H9 (cell line): Measurements from ENCODE around the gene MRPL40. TPM values are rescaled to one million over a fixed set of nuclear protein-coding genes. Genes with fewer than 3 reads are reported as not detected.

Source experiments
- DNase-seq: peaks from one replicate; pipeline ENCODE4 v3.0.0-alpha.2; 2017
- H2AFZ ChIP-seq: one replicate; pipeline ENCODE4 v1.6.1; 2013; ENCODE audit warnings: mild to moderate bottlenecking, low read length, control low read depth, moderate library complexity
- H2AK5ac ChIP-seq: 2 replicates; pipeline ENCODE4 v1.6.1; 2013; ENCODE audit warnings: low read length, control low read depth, mixed read lengths; ENCODE audit not compliant: insufficient read length
- H2BK120ac ChIP-seq: one replicate; pipeline ENCODE4 v1.6.1; 2013; ENCODE audit warnings: low read depth, mild to moderate bottlenecking, low read length, control low read depth, inconsistent platforms; ENCODE audit not compliant: poor library complexity, severe bottlenecking
- H2BK12ac ChIP-seq: 2 replicates; pipeline ENCODE4 v1.6.1; 2013; ENCODE audit warnings: low read length, control low read depth, mixed read lengths, low read depth; ENCODE audit not compliant: insufficient read length
- H2BK15ac ChIP-seq: 2 replicates; pipeline ENCODE4 v1.6.1; 2013; ENCODE audit warnings: low read depth, low read length, control low read depth
- H2BK20ac ChIP-seq: one replicate; pipeline ENCODE4 v1.6.1; 2013; ENCODE audit warnings: low read depth, mild to moderate bottlenecking, low read length, control low read depth, inconsistent platforms; ENCODE audit not compliant: poor library complexity, severe bottlenecking
- H2BK5ac ChIP-seq: 2 replicates; pipeline ENCODE4 v1.6.1; 2013; ENCODE audit warnings: low read length, control low read depth, mixed read lengths; ENCODE audit not compliant: insufficient read length
- H3K14ac ChIP-seq: 2 replicates; pipeline ENCODE4 v1.6.1; 2013; ENCODE audit warnings: low read length, control low read depth; ENCODE audit not compliant: insufficient read depth
- H3K18ac ChIP-seq: 2 replicates; pipeline ENCODE4 v1.6.1; 2013; ENCODE audit warnings: low read depth, mild to moderate bottlenecking, mixed read lengths, low read length, control low read depth; ENCODE audit not compliant: insufficient read length
- H3K23ac ChIP-seq: 2 replicates; pipeline ENCODE4 v1.6.1; 2013; ENCODE audit warnings: low read length, control low read depth, mixed read lengths, low read depth; ENCODE audit not compliant: insufficient read length
- H3K23me2 ChIP-seq: 2 replicates; pipeline ENCODE4 v1.6.1; 2013; ENCODE audit warnings: low read depth, mild to moderate bottlenecking, mixed read lengths, low read length, control low read depth; ENCODE audit not compliant: insufficient read length, poor library complexity, severe bottlenecking
- H3K27ac ChIP-seq: 2 replicates; pipeline ENCODE4 v1.5.1; 2013; ENCODE audit warnings: low read length, control low read depth, mixed read lengths, low read depth; ENCODE audit not compliant: insufficient read length
- H3K27me3 ChIP-seq: 2 replicates; pipeline ENCODE4 v1.6.1; 2013; ENCODE audit warnings: low read length, control low read depth, inconsistent platforms; ENCODE audit not compliant: insufficient read depth
- H3K4ac ChIP-seq: 2 replicates; pipeline ENCODE4 v1.6.1; 2013; ENCODE audit warnings: low read depth, mild to moderate bottlenecking, control low read depth, inconsistent platforms, low read length, moderate library complexity
- H3K4me1 ChIP-seq: 2 replicates; pipeline ENCODE4 v1.6.1; 2013; ENCODE audit warnings: low read length, control low read depth, inconsistent platforms; ENCODE audit not compliant: insufficient read depth
- H3K4me2 ChIP-seq: 2 replicates; pipeline ENCODE4 v1.6.1; 2013; ENCODE audit warnings: low read length, control low read depth, mixed read lengths; ENCODE audit not compliant: insufficient read length, insufficient read depth
- H3K56ac ChIP-seq: 2 replicates; pipeline ENCODE4 v1.6.1; 2013; ENCODE audit warnings: low read depth, mild to moderate bottlenecking, mixed read lengths, low read length, control low read depth; ENCODE audit not compliant: insufficient read length
- H3K79me1 ChIP-seq: 2 replicates; pipeline ENCODE4 v1.6.1; 2013; ENCODE audit warnings: low read depth, mild to moderate bottlenecking, moderate library complexity, low read length, control low read depth, inconsistent platforms; ENCODE audit not compliant: insufficient read depth, poor library complexity, severe bottlenecking
- H3K79me2 ChIP-seq: 2 replicates; pipeline ENCODE4 v1.6.1; 2013; ENCODE audit warnings: low read length, control low read depth, inconsistent platforms; ENCODE audit not compliant: insufficient read depth
- H3K9ac ChIP-seq: 2 replicates; pipeline ENCODE4 v1.6.1; 2013; ENCODE audit warnings: low read length, control low read depth, mixed read lengths; ENCODE audit not compliant: insufficient read length; ENCODE audit errors: extremely low read depth
- H3K9me3 ChIP-seq: one replicate; pipeline ENCODE4 v1.6.1; 2013; ENCODE audit warnings: low read depth, low read length, inconsistent platforms; ENCODE audit not compliant: control insufficient read depth
- H3T11ph ChIP-seq: one replicate; pipeline ENCODE4 v1.6.1; 2013; ENCODE audit warnings: mild to moderate bottlenecking, low read length, control low read depth, inconsistent platforms
- H4K20me1 ChIP-seq: one replicate; pipeline ENCODE4 v1.6.1; 2013; ENCODE audit not compliant: control insufficient read depth, insufficient read length, insufficient read depth
- H4K5ac ChIP-seq: 2 replicates; pipeline ENCODE4 v1.6.1; 2013; ENCODE audit warnings: low read depth, mild to moderate bottlenecking, mixed read lengths, low read length, control low read depth; ENCODE audit not compliant: insufficient read length
- H4K8ac ChIP-seq: replicated peaks from 2 replicates; pipeline ENCODE4 v1.6.1; 2013; ENCODE audit warnings: low read length, control low read depth, mixed read lengths, low read depth; ENCODE audit not compliant: insufficient read length
- H4K91ac ChIP-seq: 2 replicates; pipeline ENCODE4 v1.6.1; 2013; ENCODE audit warnings: low read depth, mild to moderate bottlenecking, moderate library complexity, mixed read lengths, low read length, control low read depth; ENCODE audit not compliant: insufficient read length
- H3K27ac Mint-ChIP-seq, 3 experiments: 2 replicates in 2 of 3; 3 replicates in 1 of 3; pipeline ENCODE4 v1.8.0; 2020 to 2021; ENCODE audit warnings: mixed read lengths in 3 of 3, mild to moderate bottlenecking in 1 of 3, moderate library complexity in 1 of 3
- H3K27me3 Mint-ChIP-seq: 2 replicates; pipeline ENCODE4 v1.8.0; 2021; ENCODE audit warnings: low read depth, mild to moderate bottlenecking, moderate library complexity, mixed read lengths
- H3K36me3 Mint-ChIP-seq, 3 experiments: 2 replicates in 2 of 3; 3 replicates in 1 of 3; pipeline ENCODE4 v1.8.0; 2020 to 2021; ENCODE audit warnings: low read depth in 3 of 3, mixed read lengths in 3 of 3; ENCODE audit not compliant: insufficient read depth in 1 of 3
- H3K4me1 Mint-ChIP-seq, 2 experiments: 2 replicates each; pipeline ENCODE4 v1.8.0; 2020; ENCODE audit warnings: mixed read lengths in 2 of 2
- H3K4me3 Mint-ChIP-seq, 2 experiments: 2 replicates in 1 of 2; 3 replicates in 1 of 2; pipeline ENCODE4 v1.8.0; 2020 to 2021; ENCODE audit warnings: mild to moderate bottlenecking in 2 of 2, mixed read lengths in 2 of 2, moderate library complexity in 1 of 2
- H3K9me3 Mint-ChIP-seq, 2 experiments: 2 replicates in 1 of 2; 3 replicates in 1 of 2; pipeline ENCODE4 v1.8.0; 2020; ENCODE audit warnings: mild to moderate bottlenecking in 2 of 2, mixed read lengths in 2 of 2, moderate library complexity in 1 of 2
- CTCF ChIP-seq: fragments of 200-600 bp; sonication (generic); conservative IDR thresholded peaks from 3 replicates; pipeline ENCODE4 v1.8.0; 2021; ENCODE audit warnings: antibody characterized with exemption, mild to moderate bottlenecking
- WGBS: extraction: QIAGEN DNeasy Blood & Tissue Kit; methylation state at CpG from one replicate; pipeline ENCODE4 v1.1.7; 2013; ENCODE audit warnings: missing lambda C conversion rate, low lambda C conversion rate, mixed read lengths; ENCODE audit not compliant: insufficient read length; ENCODE audit errors: extremely low coverage; 5-methylcytosine and 5-hydroxymethylcytosine counted together
- total RNA-seq: library from RNA; stranded (reverse); gene quantifications from 2 replicates; pipeline ENCODE4 v1.2.1, GENCODE V29; 2021

Gene MRPL40
- total RNA-seq, 1 experiment from 2014 or later, result 15.2 TPM

GRCh38 chr22:19407649-19408606 lies 24.4 kb upstream of the MRPL40 start:
- Histone ChIP-seq H2BK120ac (no peak overlapping the region), H3K27me3 (no peaks in the 10 kb centered on the region), H3K9me3 (no peaks in the 10 kb centered on the region), H4K91ac (no peak overlapping the region), H3K27ac (no peak overlapping the region), H2AK5ac (no peak overlapping the region), H2BK12ac (no peak overlapping the region), H3K4ac (no peak overlapping the region), H3K4me1 (no peaks in the 10 kb centered on the region), H3K79me2 (peaks cover 4% of the 10 kb centered on the region; the same call in 1 of the 2 replicates), H3K14ac (no peak overlapping the region), H3T11ph (no peak overlapping the region), H3K18ac (no peak overlapping the region), H3K9ac (no peak overlapping the region), H4K5ac (no peak overlapping the region), H2BK15ac (no peak overlapping the region), H3K79me1 (peaks cover 2% of the 10 kb centered on the region), H4K20me1 (no peaks in the 10 kb centered on the region), H3K23me2 (no peaks in the 10 kb centered on the region), H3K23ac (no peak overlapping the region), H2BK5ac (no peak overlapping the region), H3K56ac (no peak overlapping the region), H2BK20ac (no peak overlapping the region), H3K4me2 (no peak overlapping the region), H4K8ac (no peak overlapping the region), H2AFZ (no peak overlapping the region)
- no peaks in the 10 kb centered on the region for H3K27me3 Mint-ChIP-seq
- no peak for TF ChIP-seq CTCF
- peaks cover 32 to 65% (median 45%) of the 10 kb centered on the region in 3 experiments; a peak in 6 of 7 replicates for H3K36me3 Mint-ChIP-seq
- no peaks in the 10 kb centered on the region for H3K9me3 Mint-ChIP-seq
- H3K4me1 Mint-ChIP-seq, result peaks cover 0 to 2% of the 10 kb centered on the region in 2 experiments; a peak in 2 of 4 replicates
- no peak for DNase-seq
- no CpG with 5 or more reads among the region's 16 CpGs for WGBS
- no peak overlapping the region for H3K27ac Mint-ChIP-seq
- H3K4me3 Mint-ChIP-seq, result no peak overlapping the region
